Sigmoid colon (tissue), 7 donors: ENCODE data around the gene KCNE1. TPM values are rescaled to one million over a fixed set of nuclear protein-coding genes. Genes with fewer than 3 reads are reported as not detected.

Experiments used
- polyA plus RNA-seq, 3 donors: library from polyadenylated mRNA; stranded (reverse); fragments of 200-250 nt; gene quantifications; one replicate each; pipeline ENCODE4 v1.2.3, GENCODE V29; 2013
- small RNA-seq, 3 donors: library from RNA; depleted of rRNA; stranded (forward); fragments of <200 nt; gene quantifications; one replicate each; pipeline ENCODE3, GENCODE V24; 2016
- total RNA-seq, 4 donors: library from RNA; depleted of rRNA; stranded (reverse); fragments of >200 nt; gene quantifications; one replicate each; pipeline ENCODE4 v1.1.0, GENCODE V29; 2016
- donor health status: healthy with polysubstance abuse.
- donor health status: Bipolar disorder and iron deficiency.
- donor health status: healthy.

The KCNE1 gene
- total and polyA plus RNA-seq, 7 donors, result 0.60 to 7.2 (median 2.3) TPM; not detected in 1

Small RNAs within 50 kb of the gene (small RNA-seq; reads per million reads assigned to genes)
- 0 reads per million in 3 donors for gene RF00614

Other genes with a start within 250 kb of the KCNE1 start
- gene KCNE2, start 148.2 kb downstream of the KCNE1 start, total RNA-seq, result under 1 TPM in 1 of 4 donors, not detected in 3; 0.99 TPM
- under 1 TPM in 2 of 3 donors, not detected in 1; 0.61 to 0.92 TPM for gene KCNE2, start 148.2 kb downstream of the KCNE1 start, polyA plus RNA-seq
- 10 to 100 TPM in 2 of 4 donors, 1 to 10 TPM in 2; 3.5 to 14.5 (median 9.3) TPM for gene SMIM11, start 136.7 kb downstream of the KCNE1 start, total RNA-seq
- 10 to 100 TPM in 1 of 3 donors, 1 to 10 TPM in 1, not detected in 1; 4.3 to 14.6 TPM for gene SMIM11, start 136.7 kb downstream of the KCNE1 start, polyA plus RNA-seq
- gene SMIM34, start 88.3 kb downstream of the KCNE1 start, total RNA-seq, result not detected
- gene SMIM34, start 88.3 kb downstream of the KCNE1 start, polyA plus RNA-seq, result not detected
- 10 to 100 TPM; 21.4 to 79.6 (median 28.2) TPM for gene RCAN1, start 102.9 kb upstream of the KCNE1 start, total RNA-seq
- gene RCAN1, start 102.9 kb upstream of the KCNE1 start, polyA plus RNA-seq, result 100 to 1,000 TPM in 1 of 3 donors, 10 to 100 TPM in 2; 38.3 to 148 (median 65.5) TPM
- 1 to 10 TPM in 1 of 4 donors, under 1 TPM in 2, not detected in 1; 0.71 to 1.8 (median 0.95) TPM for gene CLIC6, start 156.8 kb upstream of the KCNE1 start, total RNA-seq
- 1 to 10 TPM; 1.4 to 6.9 (median 5.4) TPM for gene CLIC6, start 156.8 kb upstream of the KCNE1 start, polyA plus RNA-seq